Transverse colon (tissue), 4 donors: ENCODE results near the gene CACTIN. TPM values are rescaled to one million over a fixed set of nuclear protein-coding genes. Genes with fewer than 3 reads are reported as not detected.
A peak's percentile ranks its signal among the peaks of the same experiment; 100 is the strongest.
"Not testable (repeated sequence)": the region's sequence is repeated elsewhere in the genome, so short reads cannot be mapped to it uniquely, and the experiment has no call there.

Experiments used
- DNase-seq: peaks from one replicate; pipeline ENCODE4 v3.0.0-alpha.2; 2019
- H3K27ac ChIP-seq, 4 donors: fragments of 200-600 bp; sonication (generic); 2 replicates each; pipeline ENCODE4 v1.5.1; 2016 to 2018; ENCODE audit warnings: inconsistent platforms in 4 of 4
- H3K27me3 ChIP-seq: fragments of 200-600 bp; sonication (generic); 2 replicates; pipeline ENCODE4 v1.5.1; 2017; ENCODE audit warnings: inconsistent platforms
- H3K36me3 ChIP-seq, 4 donors: fragments of 200-600 bp; sonication (generic); 2 replicates each; pipeline ENCODE4 v1.5.1; 2017 to 2019; ENCODE audit warnings: inconsistent platforms in 4 of 4
- H3K4me1 ChIP-seq, 4 donors: fragments of 200-600 bp; sonication (generic); 2 replicates each; pipeline ENCODE4 v1.5.1; 2017 to 2020; ENCODE audit warnings: inconsistent platforms in 4 of 4
- H3K4me3 ChIP-seq, 4 donors: fragments of 200-600 bp; sonication (generic); 1 replicate in 1 of 4; 2 replicates in 3 of 4; pipeline versions ENCODE4 v1.5.1 to v1.6.1; 2017 to 2019; ENCODE audit warnings: inconsistent platforms in 4 of 4
- H3K9me3 ChIP-seq, 2 donors: fragments of 200-600 bp; sonication (generic); 2 replicates each; pipeline ENCODE4 v1.5.1; 2017 to 2019; ENCODE audit warnings: inconsistent platforms in 2 of 2
- CTCF ChIP-seq, 5 experiments: fragments of 200-600 bp in 3 of 5; fragments of 450-650 bp in 2 of 5; sonication (generic) in 3 of 5; IDR thresholded peaks; 1 replicate in 2 of 5; 2 replicates in 3 of 5; pipeline ENCODE4 v1.5.1; 2016 to 2017; ENCODE audit warnings: antibody characterized with exemption in 5 of 5, inconsistent platforms in 3 of 5, mild to moderate bottlenecking in 2 of 5, moderate library complexity in 1 of 5
- EP300 ChIP-seq: sonication (generic); formaldehyde crosslinking; IDR thresholded peaks from one replicate; pipeline ENCODE4 v1.6.1; 2017; ENCODE audit warnings: antibody characterized with exemption, low read depth
- POLR2A ChIP-seq: fragments of 450-650 bp; IDR thresholded peaks from one replicate; pipeline ENCODE4 v1.6.1; 2016; ENCODE audit warnings: antibody characterized with exemption, mild to moderate bottlenecking, moderate library complexity
- POLR2AphosphoS5 ChIP-seq, 3 donors: sonication (generic); formaldehyde crosslinking; IDR thresholded peaks; one replicate each; pipeline ENCODE4 v1.6.1; 2016; ENCODE audit warnings: antibody characterized with exemption in 3 of 3
- WGBS, 2 donors: methylation state at CpG; one replicate each; pipeline ENCODE4 v1.1.5; 2018; ENCODE audit warnings: low coverage in 1 of 2; 5-methylcytosine and 5-hydroxymethylcytosine counted together
- in situ Hi-C, 4 donors: fragments of 200-750 bp; cut with MboI; loops; one replicate each; pipeline versions ENCODE4 v1.15.0 to v1.15.1; 2017; ENCODE audit warnings: low sequenced_read_pairs in 3 of 4, low pct_ligation_motif_present in 1 of 4, low pct_unique_long_range_greater_than_20kb in 1 of 4
- intact Hi-C: fragments of 100-400 bp; cut with DNase I; formaldehyde crosslinking; loops from one replicate; pipeline ENCODE4 v1.15.1; 2023; ENCODE audit warnings: low total_unique reads
- total RNA-seq, 4 donors: library from RNA; depleted of rRNA; stranded (reverse); fragments of >200 nt; gene quantifications; one replicate each; pipeline ENCODE4 v1.1.0, GENCODE V29; 2016

Gene CACTIN
- total RNA-seq, 4 donors from 2014 or later, result 21.9 to 88.4 (median 53.0) TPM

GRCh38 chr19:3632098-3632497, 5.5 kb upstream of the CACTIN start:
- peaks cover 0 to 10% (median 3%) of the 10 kb centered on the region in 4 donors for H3K36me3 ChIP-seq
- peaks cover 0 to 4% (median 0%) of the 10 kb centered on the region in 4 donors for H3K4me1 ChIP-seq
- 84% methylated on average over 16 of the region's 16 CpGs; no CpG with 5 or more reads in 1 of the 2 donors for WGBS, 2 donors
- H3K4me3 ChIP-seq, result no peak overlapping the region
- DNase-seq, result no peak
- no peaks in the 10 kb centered on the region for H3K9me3 ChIP-seq
- intact Hi-C loops, result no loop called here
- in situ Hi-C loops, result no loop called here
- H3K27me3 ChIP-seq, result no peaks in the 10 kb centered on the region
- H3K27ac ChIP-seq, result no peak overlapping the region
- TF ChIP-seq EP300, result no peak
- no peak for TF ChIP-seq CTCF (IDR thresholded peaks at IDR 0.05)
- no peak for TF ChIP-seq POLR2AphosphoS5 (IDR thresholded peaks at IDR 0.05)
- TF ChIP-seq POLR2A, result no peak

GRCh38 chr19:3631053-3631861, 4.7 kb upstream of the CACTIN start:
- in situ Hi-C loops (no loop called here), intact Hi-C loops (no loop called here)
- H3K27me3 ChIP-seq, result no peaks in the 10 kb centered on the region
- TF ChIP-seq CTCF (IDR thresholded peaks at IDR 0.05) (no peak), EP300 (no peak), POLR2AphosphoS5 (IDR thresholded peaks at IDR 0.05) (no peak), POLR2A (no peak)
- peaks cover 0 to 7% (median 3%) of the 10 kb centered on the region in 4 donors for H3K36me3 ChIP-seq
- no peak overlapping the region for H3K27ac ChIP-seq
- DNase-seq, result no peak
- H3K4me1 ChIP-seq, result peaks cover 0 to 4% (median under 1%) of the 10 kb centered on the region in 4 donors
- no peak overlapping the region for H3K4me3 ChIP-seq
- WGBS, 2 donors, result 85 to 93% methylated on average over 6 to 43 of the region's 43 CpGs
- H3K9me3 ChIP-seq, result no peaks in the 10 kb centered on the region

GRCh38 chr19:3628766-3629165, 2.2 kb upstream of the CACTIN start:
- H3K27me3 ChIP-seq, intact Hi-C loops, H3K4me3 ChIP-seq, H3K27ac ChIP-seq, H3K36me3 ChIP-seq, DNase-seq, in situ Hi-C loops, H3K9me3 ChIP-seq: not testable (repeated sequence)
- WGBS, 2 donors, result 43 to 63% methylated on average over 5 to 9 of the region's 9 CpGs
- peaks cover 14 to 24% (median 17%) of the 10 kb centered on the region in 4 donors for H3K4me1 ChIP-seq

GRCh38 chr19:3627351-3627723, 747 bp upstream of the CACTIN start:
- Histone ChIP-seq H3K36me3 (peaks cover 0 to 5% (median 2%) of the 10 kb centered on the region in 4 donors), H3K9me3 (no peaks in the 10 kb centered on the region), H3K27ac (peak overlapping the region; percentile 86 to 96 (median 92)), H3K4me3 (peak overlapping the region in 1 of 4 donors; percentile 19), H3K27me3 (no peaks in the 10 kb centered on the region), H3K4me1 (peaks cover 14 to 24% (median 17%) of the 10 kb centered on the region in 4 donors)
- in situ Hi-C loops, result no loop called here
- 10 to 50% methylated on average over 2 to 7 of the region's 7 CpGs for WGBS, 2 donors
- intact Hi-C loops, result no loop called here
- DNase-seq, result no peak
- no peak for TF ChIP-seq CTCF (IDR thresholded peaks at IDR 0.05)
- TF ChIP-seq EP300, result no peak
- TF ChIP-seq POLR2AphosphoS5 (IDR thresholded peaks at IDR 0.05), result no peak
- no peak for TF ChIP-seq POLR2A
